IMR-90 (cell line): ENCODE measurements around the gene RALGPS2. TPM values are rescaled to one million over a fixed set of nuclear protein-coding genes. Genes with fewer than 3 reads are reported as not detected.

Source experiments
- ATAC-seq: fragments of 200-7000 bp; cut with Tn5 transposase; 2 replicates; pipeline ENCODE4 v1.9.1; 2020; ENCODE audit warnings: low read depth, mild to moderate bottlenecking, moderate library complexity
- BruUV-seq: library from RNA; stranded (reverse); fragments of 400-500 nt; replicated peaks from 2 replicates; lab custom pipeline; 2021; lab: Mats Ljungman, UMichigan
- CTCF ChIA-PET: fragments of 300-600 bp; formaldehyde crosslinking; extraction: SDS; loops from one replicate; lab custom pipeline; 2021; ENCODE audit warnings: antibody characterized with exemption; lab: Yijun Ruan, JAX
- POLR2A ChIA-PET: fragments of 300-600 bp; sonication (Branson Sonifier 250); formaldehyde crosslinking; loops from one replicate; lab custom pipeline; 2022; ENCODE audit warnings: antibody characterized with exemption; ENCODE audit not compliant: unreplicated experiment; lab: Charles Lee
- DNase-seq: peaks from one replicate; pipeline ENCODE4 v3.0.0; 2013
- H2AFZ ChIP-seq: replicated peaks from 2 replicates; pipeline ENCODE3; 2013; ENCODE audit warnings: low read length, mild to moderate bottlenecking; ENCODE audit not compliant: poor library complexity
- H2AK5ac ChIP-seq: 2 replicates; pipeline ENCODE4 v1.6.1; 2013; ENCODE audit warnings: low read depth, low read length, inconsistent platforms
- H2AK9ac ChIP-seq: replicated peaks from 2 replicates; pipeline ENCODE3; 2013; ENCODE audit warnings: mild to moderate bottlenecking, low read depth, low read length, moderate library complexity; ENCODE audit not compliant: poor library complexity
- H2BK120ac ChIP-seq: 2 replicates; pipeline ENCODE4 v1.6.1; 2013; ENCODE audit warnings: low read depth, low read length, inconsistent platforms
- H2BK15ac ChIP-seq: 3 replicates; pipeline ENCODE4 v1.6.1; 2013; ENCODE audit warnings: low read depth, low read length, inconsistent platforms
- H2BK20ac ChIP-seq: 2 replicates; pipeline ENCODE4 v1.6.1; 2013; ENCODE audit warnings: low read depth, mild to moderate bottlenecking, inconsistent platforms, low read length, moderate library complexity
- H2BK5ac ChIP-seq: 2 replicates; pipeline ENCODE4 v1.6.1; 2013; ENCODE audit warnings: mild to moderate bottlenecking, low read depth, low read length, inconsistent platforms; ENCODE audit not compliant: poor library complexity, severe bottlenecking
- H3K14ac ChIP-seq: replicated peaks from 2 replicates; pipeline ENCODE4 v1.6.1; 2013; ENCODE audit warnings: low read depth, low read length, inconsistent platforms
- H3K18ac ChIP-seq: 2 replicates; pipeline ENCODE4 v1.6.1; 2013; ENCODE audit warnings: low read depth, low read length, control low read depth
- H3K23ac ChIP-seq: 2 replicates; pipeline ENCODE4 v1.6.1; 2013; ENCODE audit warnings: low read depth, low read length, inconsistent platforms
- H3K27ac ChIP-seq: 2 replicates; pipeline ENCODE4 v1.5.1; 2013; ENCODE audit warnings: mild to moderate bottlenecking, control low read depth, low read length; ENCODE audit not compliant: insufficient read depth
- H3K27me3 ChIP-seq: 2 replicates; pipeline ENCODE4 v1.6.1; 2013; ENCODE audit warnings: low read length; ENCODE audit not compliant: control insufficient read depth, insufficient read depth
- H3K36me3 ChIP-seq: 2 replicates; pipeline ENCODE4 v1.6.1; 2013; ENCODE audit warnings: low read length, mixed read lengths; ENCODE audit not compliant: control insufficient read depth, insufficient read depth
- H3K4ac ChIP-seq: 2 replicates; pipeline ENCODE4 v1.6.1; 2013; ENCODE audit warnings: low read depth, low read length, inconsistent platforms
- H3K4me1 ChIP-seq: 2 replicates; pipeline ENCODE4 v1.6.1; 2013; ENCODE audit warnings: low read length, mixed read lengths; ENCODE audit not compliant: control insufficient read depth, insufficient read depth
- H3K4me2 ChIP-seq: 2 replicates; pipeline ENCODE4 v1.6.1; 2013; ENCODE audit warnings: low read depth, mild to moderate bottlenecking, control low read depth, low read length, moderate library complexity
- H3K4me3 ChIP-seq: 2 replicates; pipeline ENCODE4 v1.5.1; 2013; ENCODE audit warnings: low read depth, mild to moderate bottlenecking, control low read depth, low read length, moderate library complexity; ENCODE audit not compliant: insufficient read depth
- H3K56ac ChIP-seq: 2 replicates; pipeline ENCODE4 v1.6.1; 2013; ENCODE audit warnings: low read length, inconsistent platforms; ENCODE audit not compliant: insufficient read depth; ENCODE audit errors: extremely low read depth
- H3K79me1 ChIP-seq, 2 experiments: 2 replicates each; pipeline ENCODE4 v1.6.1; 2013; ENCODE audit warnings: low read length in 2 of 2, inconsistent platforms in 1 of 2, low read depth in 1 of 2
- H3K9ac ChIP-seq: 2 replicates; pipeline ENCODE4 v1.6.1; 2013; ENCODE audit warnings: low read depth, low read length, control low read depth
- H3K9me1 ChIP-seq: 2 replicates; pipeline ENCODE4 v1.6.1; 2013; ENCODE audit warnings: low read length, inconsistent platforms; ENCODE audit not compliant: insufficient read depth
- H3K9me3 ChIP-seq: 2 replicates; pipeline ENCODE4 v1.6.1; 2013; ENCODE audit warnings: low read length; ENCODE audit not compliant: control insufficient read depth, insufficient read depth
- H4K20me1 ChIP-seq: 2 replicates; pipeline ENCODE4 v1.6.1; 2013; ENCODE audit warnings: low read length, inconsistent platforms; ENCODE audit not compliant: insufficient read depth
- H4K5ac ChIP-seq: 2 replicates; pipeline ENCODE4 v1.6.1; 2013; ENCODE audit warnings: mild to moderate bottlenecking, low read depth, low read length, control low read depth
- H4K8ac ChIP-seq, 2 experiments: 2 replicates each; pipeline ENCODE4 v1.6.1; 2013; ENCODE audit warnings: low read depth in 2 of 2, low read length in 2 of 2, control low read depth in 1 of 2, inconsistent platforms in 1 of 2
- H4K91ac ChIP-seq: 2 replicates; pipeline ENCODE4 v1.6.1; 2013; ENCODE audit warnings: low read depth, low read length, inconsistent platforms; ENCODE audit not compliant: insufficient read depth
- FOS ChIP-seq: fragments of 150-350 bp; IDR thresholded peaks from 2 replicates; pipeline ENCODE4 v1.6.1; 2016; ENCODE audit warnings: low read depth, low read length
- RFX5 ChIP-seq: IDR thresholded peaks from 2 replicates; pipeline ENCODE4 v1.8.0; 2012; ENCODE audit warnings: low read depth, mild to moderate bottlenecking, low read length, moderate library complexity
- WGBS, 2 experiments: methylation state at CpG; one replicate each; pipeline versions ENCODE4 v1.1.5 to v1.1.7; 2013; ENCODE audit warnings: missing lambda C conversion rate in 2 of 2; ENCODE audit not compliant: insufficient read length in 1 of 2; ENCODE audit errors: extremely low coverage in 2 of 2; 5-methylcytosine and 5-hydroxymethylcytosine counted together
- dilution Hi-C: fragments of 300-500 bp; cut with HindIII; formaldehyde crosslinking; loops from one replicate; pipeline ENCODE4 v1.14.3; 2018; ENCODE audit warnings: low sequenced_read_pairs; ENCODE audit not compliant: unreplicated experiment
- in situ Hi-C: fragments of 300-500 bp; cut with MboI; formaldehyde crosslinking; loops from 3 replicates; pipeline ENCODE4 v1.14.3; 2019; ENCODE audit warnings: low sequenced_read_pairs, inconsistent platforms, mixed read lengths
- intact Hi-C: fragments of 100-400 bp; cut with micrococcal nuclease; formaldehyde crosslinking; loops from 2 replicates; pipeline ENCODE4 v1.10.0; 2022
- polyA plus RNA-seq, 3 experiments: library from polyadenylated mRNA; depleted of rRNA; stranded (reverse); fragments of >200 nt; gene quantifications; 2 replicates each; pipeline ENCODE4 v1.2.3, GENCODE V29; 2012; ENCODE audit warnings: low replicate concordance in 1 of 3
- total RNA-seq: library from RNA; depleted of rRNA; stranded (reverse); fragments of >200 nt; gene quantifications from 2 replicates; pipeline ENCODE4 v1.2.3, GENCODE V29; 2012

Gene RALGPS2
- total and polyA plus RNA-seq, 2 of the 4 experiments (the other 2 are of a cell fraction), result 13.8 to 148 TPM

DNA sequence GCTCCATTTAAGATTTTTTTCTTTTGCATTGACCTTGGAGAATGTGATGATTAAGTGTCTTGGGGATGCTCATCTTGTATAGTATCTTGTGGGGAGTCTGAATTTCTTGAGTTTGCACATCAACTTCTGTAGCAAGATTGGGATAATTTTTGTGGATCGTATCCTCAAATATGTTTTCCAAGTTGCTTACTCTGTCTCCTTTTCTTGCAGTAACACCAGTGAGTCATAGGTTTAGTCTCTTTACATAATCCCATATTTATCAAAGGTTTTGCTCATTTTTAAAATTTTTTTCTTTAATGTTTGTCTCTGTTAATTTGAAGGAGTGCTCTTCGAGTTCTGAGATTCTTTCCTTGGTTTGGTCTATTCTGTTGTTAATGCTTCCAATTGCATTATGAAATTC, 187.6 kb downstream of the RALGPS2 start:
- H3K79me1 ChIP-seq, result peaks cover 3 to 14% of the 10 kb centered on the region in 2 experiments; a peak in 2 of 4 replicates
- H3K56ac ChIP-seq, result no peak overlapping the region
- no peak overlapping the region for H3K14ac ChIP-seq
- H3K36me3 ChIP-seq, result peaks cover 25% of the 10 kb centered on the region
- peaks cover 1% of the 10 kb centered on the region for H3K4me1 ChIP-seq
- H2AFZ ChIP-seq, result no peak overlapping the region
- in situ Hi-C loops (no loop called here), dilution Hi-C loops (no loop called here), intact Hi-C loops (loop anchor here (1.0 kb wide), 1 partner anchor 33 kb away; no protein-coding TSS in a partner anchor)
- POLR2A ChIA-PET, result no interaction called here
- H2BK5ac ChIP-seq, result no peak overlapping the region
- H2AK5ac ChIP-seq, result no peak overlapping the region
- peaks cover 4% of the 10 kb centered on the region for H3K9me1 ChIP-seq
- no peak overlapping the region for H2BK120ac ChIP-seq
- no peak overlapping the region for H2BK20ac ChIP-seq
- H3K4me2 ChIP-seq, result no peak overlapping the region
- no CpG with 5 or more reads among the region's 2 CpGs for WGBS, 2 experiments
- DNase-seq (peak; percentile 32), ATAC-seq (0 out of 2 replicates have a peak, but pooled peaks have one; percentile 16)
- H3K9me3 ChIP-seq, result no peaks in the 10 kb centered on the region
- no peak overlapping the region for H2AK9ac ChIP-seq
- no peak overlapping the region for H3K23ac ChIP-seq
- no peak overlapping the region for H3K27ac ChIP-seq
- no peak overlapping the region for H4K8ac ChIP-seq
- H3K9ac ChIP-seq, result no peak overlapping the region
- H3K4me3 ChIP-seq, result no peak overlapping the region
- BruUV-seq, result no TSS peak
- no peak overlapping the region for H4K5ac ChIP-seq
- H2BK15ac ChIP-seq, result no peak overlapping the region
- no peak overlapping the region for H3K18ac ChIP-seq
- no peak overlapping the region for H4K91ac ChIP-seq
- H3K27me3 ChIP-seq, result no peaks in the 10 kb centered on the region
- CTCF ChIA-PET, result no interaction called here
- TF ChIP-seq FOS (peak; percentile 57; the same call in 1 of the 2 replicates), RFX5 (no peak)
- H4K20me1 ChIP-seq, result no peaks in the 10 kb centered on the region
- no peak overlapping the region for H3K4ac ChIP-seq
